Measurements from ENCODE around the gene IL17C. TPM values are rescaled to one million over a fixed set of nuclear protein-coding genes. Genes with fewer than 3 reads are reported as not detected.

The IL17C gene
- total RNA-seq, 1 donor from 2014 or later = not detected

- no peak for DNase-seq (ENCODE audit: low spot score)
- intact Hi-C loops (cut with DNase I) = no loop called here
- no peak for ATAC-seq
These were observed 1.1 kb downstream of the IL17C start for GRCh38 chr16:88639231-88640038.

GRCh38 chr16:88640039-88640495 is 1.7 kb downstream of the IL17C start:
- intact Hi-C loops (cut with DNase I) = no loop called here
- no peak for ATAC-seq
- no peak for DNase-seq (ENCODE audit: low spot score)

GRCh38 chr16:88640498-88641247 is 2.3 kb downstream of the IL17C start:
- DNase-seq (ENCODE audit: low spot score) = no peak
- intact Hi-C loops (cut with DNase I) = no loop called here
- no peak for ATAC-seq

- intact Hi-C loops (cut with DNase I) = no loop called here
- DNase-seq (ENCODE audit: low spot score) = no peak
- no peak for ATAC-seq
These were observed 4.7 kb downstream of the IL17C start for GRCh38 chr16:88642881-88643643.

- no peak for DNase-seq (ENCODE audit: low spot score)
- intact Hi-C loops (cut with DNase I) = no loop called here
- ATAC-seq = no peak
These were observed 5.2 kb downstream of the IL17C start for GRCh38 chr16:88643644-88643932.

- ATAC-seq = no peak
- intact Hi-C loops (cut with DNase I) = no loop called here
- no peak for DNase-seq (ENCODE audit: low spot score)
These were observed 7.1 kb downstream of the IL17C start for GRCh38 chr16:88645455-88645854.

- ATAC-seq = no peak
- no peak for DNase-seq (ENCODE audit: low spot score)
- intact Hi-C loops (cut with DNase I) = no loop called here
These were observed 7.6 kb downstream of the IL17C start for GRCh38 chr16:88645941-88646340.

GRCh38 chr16:88646345-88647034 is 8.1 kb downstream of the IL17C start:
- intact Hi-C loops (cut with DNase I) = loop anchor here (1.0 kb wide), 1 partner anchor 130 kb away; no protein-coding TSS in a partner anchor
- no peak for DNase-seq (ENCODE audit: low spot score)
- ATAC-seq = no peak

GRCh38 chr16:88647178-88648070 is 9.1 kb downstream of the IL17C start:
- no peak for DNase-seq (ENCODE audit: low spot score)
- ATAC-seq = no peak
- intact Hi-C loops (cut with DNase I) = loop anchor here (1.0 kb wide), 1 partner anchor 129 kb away; no protein-coding TSS in a partner anchor

GRCh38 chr16:88649195-88649923 is 11.0 kb downstream of the IL17C start:
- DNase-seq (ENCODE audit: low spot score) = no peak
- intact Hi-C loops (cut with DNase I) = no loop called here
- ATAC-seq = no peak

- intact Hi-C loops (cut with DNase I) = no loop called here
- ATAC-seq = peak; percentile 61
- DNase-seq (ENCODE audit: low spot score) = peak; percentile 75
These were observed 11.8 kb downstream of the IL17C start for GRCh38 chr16:88649924-88650748.

- ATAC-seq (peak; percentile 88), DNase-seq (ENCODE audit: low spot score) (peak; percentile 81)
- intact Hi-C loops (cut with DNase I) = no loop called here
These were observed 12.4 kb downstream of the IL17C start, which contains the start of gene CYBA for GRCh38 chr16:88650749-88651275. Gene CYBA (minus strand): TSS chr16:88651053. CDS start chr16:88651013, 40 bp downstream.

- DNase-seq (ENCODE audit: low spot score) (no peak), ATAC-seq (peak; percentile 31)
- intact Hi-C loops (cut with DNase I) = no loop called here
These were observed 13.1 kb downstream of the IL17C start for GRCh38 chr16:88651276-88651988.

- ATAC-seq = no peak
- no peak for DNase-seq (ENCODE audit: low spot score)
- intact Hi-C loops (cut with DNase I) = no loop called here
These were observed 13.8 kb downstream of the IL17C start for GRCh38 chr16:88651989-88652761.

GRCh38 chr16:88652762-88653063 is 14.3 kb downstream of the IL17C start:
- no peak for DNase-seq (ENCODE audit: low spot score)
- no peak for ATAC-seq
- intact Hi-C loops (cut with DNase I) = no loop called here
